ENCODE results near the gene LSS. TPM values are rescaled to one million over a fixed set of nuclear protein-coding genes. Genes with fewer than 3 reads are reported as not detected.
A peak's percentile ranks its signal among the peaks of the same experiment; 100 is the strongest.

LSS gene
- total and polyA plus RNA-seq, 2 donors (not counting 3 experiments of a cell fraction or from before 2014, with no cell fraction given): 120 to 141 TPM

GRCh38 chr21:46184625-46185555 lies 43.7 kb downstream of the LSS start:
- Histone ChIP-seq H3K9ac (replicated peaks; ENCODE audit: extremely low read depth, insufficient read depth, low read length) (peak overlapping the region; percentile 27), H4K20me1 (replicated peaks; ENCODE audit: control insufficient read depth, extremely low read depth, insufficient read depth, low read length) (no peaks in the 10 kb centered on the region), H3K4me1 (ENCODE audit: control insufficient read depth, extremely low read depth, insufficient read depth, low read length) (peaks cover 31% of the 10 kb centered on the region), H3K4me2 (ENCODE audit: insufficient read depth, low read length) (peak overlapping the region; percentile 80), H3K36me3 (ENCODE audit: control insufficient read depth in 2 of 2, extremely low read depth in 1 of 2, insufficient read depth in 2 of 2, low read length in 2 of 2) (no peaks in the 10 kb centered on the region), H2AFZ (ENCODE audit: low read depth, low read length) (peak overlapping the region; percentile 42), H3K4me3 (replicated peaks in 1 of 3; ENCODE audit: insufficient read depth in 1 of 3, low read depth in 1 of 3, low read length in 3 of 3) (peak overlapping the region; percentile 12 to 55 (median 52)), H3K9me1 (replicated peaks; ENCODE audit: control insufficient read depth, extremely low read depth, insufficient read depth, low read length) (no peaks in the 10 kb centered on the region), H3K9me3 (replicated peaks; ENCODE audit: control insufficient read depth, insufficient read depth, low read length) (no peaks in the 10 kb centered on the region), H3K79me2 (ENCODE audit: control insufficient read depth, insufficient read depth, low read length) (no peaks in the 10 kb centered on the region), H3K27ac (ENCODE audit: insufficient read depth, low read depth, low read length) (peak overlapping the region; percentile 35), H3K27me3 (ENCODE audit: control insufficient read depth in 2 of 2, insufficient read depth in 2 of 2, low read length in 2 of 2) (no peaks in the 10 kb centered on the region)
- CTCF ChIA-PET: no interaction called here
- TSS peak; percentile 42 for BruUV-seq (replicated peaks)
- dilution Hi-C loops (cut with MboI; ENCODE audit: extremely low pct_ligation_motif_present, low sequenced_read_pairs): no loop called here
- intact Hi-C loops (cut with micrococcal nuclease): loop anchor here (5.0 kb wide), 1 partner anchor 33 kb away; no protein-coding TSS in a partner anchor
- POLR2A ChIA-PET: no interaction called here
- DNase-seq (ENCODE audit: low read depth, low spot score): peak; percentile 95
- TF ChIP-seq EZH2 (IDR thresholded peaks at IDR 0.05; ENCODE audit: borderline replicate concordance, low read depth, low read length, severe bottlenecking): no peak
- peak; percentile 38 for TF ChIP-seq POLR2AphosphoS5 (IDR thresholded peaks at IDR 0.05; ENCODE audit: insufficient read depth, low read depth, low read length)
- TF ChIP-seq MYC (IDR thresholded peaks at IDR 0.05; ENCODE audit: low read depth, low read length): no peak
- peak; percentile 68 for TF ChIP-seq FOS (IDR thresholded peaks at IDR 0.05; ENCODE audit: borderline replicate concordance, insufficient read depth, low read length)
- TF ChIP-seq, protein P1, sequence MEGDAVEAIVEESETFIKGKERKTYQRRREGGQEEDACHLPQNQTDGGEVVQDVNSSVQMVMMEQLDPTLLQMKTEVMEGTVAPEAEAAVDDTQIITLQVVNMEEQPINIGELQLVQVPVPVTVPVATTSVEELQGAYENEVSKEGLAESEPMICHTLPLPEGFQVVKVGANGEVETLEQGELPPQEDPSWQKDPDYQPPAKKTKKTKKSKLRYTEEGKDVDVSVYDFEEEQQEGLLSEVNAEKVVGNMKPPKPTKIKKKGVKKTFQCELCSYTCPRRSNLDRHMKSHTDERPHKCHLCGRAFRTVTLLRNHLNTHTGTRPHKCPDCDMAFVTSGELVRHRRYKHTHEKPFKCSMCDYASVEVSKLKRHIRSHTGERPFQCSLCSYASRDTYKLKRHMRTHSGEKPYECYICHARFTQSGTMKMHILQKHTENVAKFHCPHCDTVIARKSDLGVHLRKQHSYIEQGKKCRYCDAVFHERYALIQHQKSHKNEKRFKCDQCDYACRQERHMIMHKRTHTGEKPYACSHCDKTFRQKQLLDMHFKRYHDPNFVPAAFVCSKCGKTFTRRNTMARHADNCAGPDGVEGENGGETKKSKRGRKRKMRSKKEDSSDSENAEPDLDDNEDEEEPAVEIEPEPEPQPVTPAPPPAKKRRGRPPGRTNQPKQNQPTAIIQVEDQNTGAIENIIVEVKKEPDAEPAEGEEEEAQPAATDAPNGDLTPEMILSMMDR (IDR thresholded peaks at IDR 0.05; ENCODE audit: extremely low read depth in 1 of 2, insufficient read depth in 1 of 2, low read depth in 1 of 2, low read length in 2 of 2): no peak
- TF ChIP-seq GATA2 (IDR thresholded peaks at IDR 0.05; ENCODE audit: insufficient read depth, insufficient read length, low read depth, low read length): no peak
- TF ChIP-seq, protein P2, sequence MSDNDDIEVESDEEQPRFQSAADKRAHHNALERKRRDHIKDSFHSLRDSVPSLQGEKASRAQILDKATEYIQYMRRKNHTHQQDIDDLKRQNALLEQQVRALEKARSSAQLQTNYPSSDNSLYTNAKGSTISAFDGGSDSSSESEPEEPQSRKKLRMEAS (IDR thresholded peaks at IDR 0.05; ENCODE audit: insufficient read depth, insufficient read length): no peak
- no peak for TF ChIP-seq JUN (IDR thresholded peaks at IDR 0.05; ENCODE audit: borderline replicate concordance, insufficient read depth, insufficient read length, low read depth)
- TF ChIP-seq POLR2A (IDR thresholded peaks at IDR 0.05; ENCODE audit: low read depth, low read length): peak; percentile 36
- FAIRE-seq: peak; percentile 85

Data from endothelial cell of umbilical vein (primary cell).